ENCODE results near the gene ARHGAP26.
"Not testable (repeated sequence)": the region's sequence is repeated elsewhere in the genome, so short reads cannot be mapped to it uniquely, and the experiment has no call there.

Gene ARHGAP26

GRCh38 chr5:142947427-142947709 lies 177.2 kb downstream of the ARHGAP26 start:
- Histone ChIP-seq H3K27ac (ENCODE audit: low read depth in 2 of 2, low read length in 2 of 2) (no peak overlapping the region), H3K36me3 (ENCODE audit: control insufficient read depth in 2 of 2, insufficient read depth in 2 of 2, low read length in 2 of 2) (no peaks in the 10 kb centered on the region), H3K27me3 (ENCODE audit: control insufficient read depth in 2 of 2, insufficient read depth in 2 of 2, low read length in 2 of 2) (no peaks in the 10 kb centered on the region), H3K9me3 (ENCODE audit: control insufficient read depth in 2 of 2, low read length in 2 of 2) (no peaks in the 10 kb centered on the region), H3K4me1 (ENCODE audit: control insufficient read depth in 2 of 2, insufficient read depth in 2 of 2, low read length in 2 of 2) (no peaks in the 10 kb centered on the region), H3K9ac (ENCODE audit: low read depth in 1 of 2, low read length in 2 of 2) (no peak overlapping the region), H3K4me3 (ENCODE audit: low read length in 2 of 2) (no peak overlapping the region)

GRCh38 chr5:142952229-142952628 lies 182.1 kb downstream of the ARHGAP26 start:
- Histone ChIP-seq H3K4me1 (ENCODE audit: control insufficient read depth in 2 of 2, insufficient read depth in 2 of 2, low read length in 2 of 2) (no peaks in the 10 kb centered on the region), H3K9ac (ENCODE audit: low read depth in 1 of 2, low read length in 2 of 2) (no peak overlapping the region), H3K4me3 (ENCODE audit: low read length in 2 of 2) (no peak overlapping the region), H3K36me3 (ENCODE audit: control insufficient read depth in 2 of 2, insufficient read depth in 2 of 2, low read length in 2 of 2) (no peaks in the 10 kb centered on the region), H3K27me3 (ENCODE audit: control insufficient read depth in 2 of 2, insufficient read depth in 2 of 2, low read length in 2 of 2) (no peaks in the 10 kb centered on the region), H3K27ac (ENCODE audit: low read depth in 2 of 2, low read length in 2 of 2) (no peak overlapping the region), H3K9me3 (ENCODE audit: control insufficient read depth in 2 of 2, low read length in 2 of 2) (no peaks in the 10 kb centered on the region)

GRCh38 chr5:142952871-142953270 lies 182.7 kb downstream of the ARHGAP26 start:
- H3K9me3 ChIP-seq (ENCODE audit: control insufficient read depth in 2 of 2, low read length in 2 of 2); H3K27ac ChIP-seq (ENCODE audit: low read depth in 2 of 2, low read length in 2 of 2); H3K27me3 ChIP-seq (ENCODE audit: control insufficient read depth in 2 of 2, insufficient read depth in 2 of 2, low read length in 2 of 2); H3K4me1 ChIP-seq (ENCODE audit: control insufficient read depth in 2 of 2, insufficient read depth in 2 of 2, low read length in 2 of 2); H3K36me3 ChIP-seq (ENCODE audit: control insufficient read depth in 2 of 2, insufficient read depth in 2 of 2, low read length in 2 of 2); H3K9ac ChIP-seq (ENCODE audit: low read depth in 1 of 2, low read length in 2 of 2); H3K4me3 ChIP-seq (ENCODE audit: low read length in 2 of 2): not testable (repeated sequence)

- no peaks in the 10 kb centered on the region for H3K36me3 ChIP-seq (ENCODE audit: control insufficient read depth in 2 of 2, insufficient read depth in 2 of 2, low read length in 2 of 2)
- no peaks in the 10 kb centered on the region for H3K4me1 ChIP-seq (ENCODE audit: control insufficient read depth in 2 of 2, insufficient read depth in 2 of 2, low read length in 2 of 2)
- no peak overlapping the region for H3K4me3 ChIP-seq (ENCODE audit: low read length in 2 of 2)
- H3K9ac ChIP-seq (ENCODE audit: low read depth in 1 of 2, low read length in 2 of 2): no peak overlapping the region
- no peaks in the 10 kb centered on the region for H3K27me3 ChIP-seq (ENCODE audit: control insufficient read depth in 2 of 2, insufficient read depth in 2 of 2, low read length in 2 of 2)
- no peaks in the 10 kb centered on the region for H3K9me3 ChIP-seq (ENCODE audit: control insufficient read depth in 2 of 2, low read length in 2 of 2)
- H3K27ac ChIP-seq (ENCODE audit: low read depth in 2 of 2, low read length in 2 of 2): no peak overlapping the region
Observed at GRCh38 chr5:142954455-142954854, 184.3 kb downstream of the ARHGAP26 start.

- H3K27ac ChIP-seq (ENCODE audit: low read depth in 2 of 2, low read length in 2 of 2): no peak overlapping the region
- no peaks in the 10 kb centered on the region for H3K4me1 ChIP-seq (ENCODE audit: control insufficient read depth in 2 of 2, insufficient read depth in 2 of 2, low read length in 2 of 2)
- H3K4me3 ChIP-seq (ENCODE audit: low read length in 2 of 2): no peak overlapping the region
- no peaks in the 10 kb centered on the region for H3K27me3 ChIP-seq (ENCODE audit: control insufficient read depth in 2 of 2, insufficient read depth in 2 of 2, low read length in 2 of 2)
- no peak overlapping the region for H3K9ac ChIP-seq (ENCODE audit: low read depth in 1 of 2, low read length in 2 of 2)
- H3K36me3 ChIP-seq (ENCODE audit: control insufficient read depth in 2 of 2, insufficient read depth in 2 of 2, low read length in 2 of 2): no peaks in the 10 kb centered on the region
- H3K9me3 ChIP-seq (ENCODE audit: control insufficient read depth in 2 of 2, low read length in 2 of 2): no peaks in the 10 kb centered on the region
Observed at GRCh38 chr5:142955628-142956027, 185.5 kb downstream of the ARHGAP26 start.

GRCh38 chr5:142957528-142957927 lies 187.4 kb downstream of the ARHGAP26 start:
- H3K4me1 ChIP-seq (ENCODE audit: control insufficient read depth in 2 of 2, insufficient read depth in 2 of 2, low read length in 2 of 2): no peaks in the 10 kb centered on the region
- H3K4me3 ChIP-seq (ENCODE audit: low read length in 2 of 2): no peak overlapping the region
- no peak overlapping the region for H3K27ac ChIP-seq (ENCODE audit: low read depth in 2 of 2, low read length in 2 of 2)
- H3K36me3 ChIP-seq (ENCODE audit: control insufficient read depth in 2 of 2, insufficient read depth in 2 of 2, low read length in 2 of 2): no peaks in the 10 kb centered on the region
- no peaks in the 10 kb centered on the region for H3K9me3 ChIP-seq (ENCODE audit: control insufficient read depth in 2 of 2, low read length in 2 of 2)
- no peak overlapping the region for H3K9ac ChIP-seq (ENCODE audit: low read depth in 1 of 2, low read length in 2 of 2)
- H3K27me3 ChIP-seq (ENCODE audit: control insufficient read depth in 2 of 2, insufficient read depth in 2 of 2, low read length in 2 of 2): no peaks in the 10 kb centered on the region

- Histone ChIP-seq H3K9me3 (ENCODE audit: control insufficient read depth in 2 of 2, low read length in 2 of 2) (no peaks in the 10 kb centered on the region), H3K36me3 (ENCODE audit: control insufficient read depth in 2 of 2, insufficient read depth in 2 of 2, low read length in 2 of 2) (no peaks in the 10 kb centered on the region), H3K4me3 (ENCODE audit: low read length in 2 of 2) (no peak overlapping the region), H3K9ac (ENCODE audit: low read depth in 1 of 2, low read length in 2 of 2) (no peak overlapping the region), H3K27ac (ENCODE audit: low read depth in 2 of 2, low read length in 2 of 2) (no peak overlapping the region), H3K27me3 (ENCODE audit: control insufficient read depth in 2 of 2, insufficient read depth in 2 of 2, low read length in 2 of 2) (no peaks in the 10 kb centered on the region), H3K4me1 (ENCODE audit: control insufficient read depth in 2 of 2, insufficient read depth in 2 of 2, low read length in 2 of 2) (no peaks in the 10 kb centered on the region)
Observed at GRCh38 chr5:142958944-142959682, 188.9 kb downstream of the ARHGAP26 start.

- no peaks in the 10 kb centered on the region for H3K36me3 ChIP-seq (ENCODE audit: control insufficient read depth in 2 of 2, insufficient read depth in 2 of 2, low read length in 2 of 2)
- H3K27me3 ChIP-seq (ENCODE audit: control insufficient read depth in 2 of 2, insufficient read depth in 2 of 2, low read length in 2 of 2): no peaks in the 10 kb centered on the region
- H3K4me1 ChIP-seq (ENCODE audit: control insufficient read depth in 2 of 2, insufficient read depth in 2 of 2, low read length in 2 of 2): no peaks in the 10 kb centered on the region
- no peak overlapping the region for H3K9ac ChIP-seq (ENCODE audit: low read depth in 1 of 2, low read length in 2 of 2)
- no peak overlapping the region for H3K27ac ChIP-seq (ENCODE audit: low read depth in 2 of 2, low read length in 2 of 2)
- H3K4me3 ChIP-seq (ENCODE audit: low read length in 2 of 2): no peak overlapping the region
- H3K9me3 ChIP-seq (ENCODE audit: control insufficient read depth in 2 of 2, low read length in 2 of 2): no peaks in the 10 kb centered on the region
Observed at GRCh38 chr5:142959683-142960657, 189.8 kb downstream of the ARHGAP26 start.

- Histone ChIP-seq H3K4me1 (ENCODE audit: control insufficient read depth in 2 of 2, insufficient read depth in 2 of 2, low read length in 2 of 2) (peaks cover 0 to 3% of the 10 kb centered on the region in 2 donors), H3K4me3 (ENCODE audit: low read length in 2 of 2) (no peak overlapping the region), H3K9ac (ENCODE audit: low read depth in 1 of 2, low read length in 2 of 2) (no peak overlapping the region)
Observed at GRCh38 chr5:142961440-142962173, 191.4 kb downstream of the ARHGAP26 start.

GRCh38 chr5:142962174-142962533 lies 192.0 kb downstream of the ARHGAP26 start:
- Histone ChIP-seq H3K9me3 (ENCODE audit: control insufficient read depth in 2 of 2, low read length in 2 of 2) (no peaks in the 10 kb centered on the region), H3K27me3 (ENCODE audit: control insufficient read depth in 2 of 2, insufficient read depth in 2 of 2, low read length in 2 of 2) (no peaks in the 10 kb centered on the region), H3K36me3 (ENCODE audit: control insufficient read depth in 2 of 2, insufficient read depth in 2 of 2, low read length in 2 of 2) (no peaks in the 10 kb centered on the region), H3K9ac (ENCODE audit: low read depth in 1 of 2, low read length in 2 of 2) (no peak overlapping the region), H3K4me1 (ENCODE audit: control insufficient read depth in 2 of 2, insufficient read depth in 2 of 2, low read length in 2 of 2) (peaks cover 0 to 3% of the 10 kb centered on the region in 2 donors), H3K27ac (ENCODE audit: low read depth in 2 of 2, low read length in 2 of 2) (no peak overlapping the region), H3K4me3 (ENCODE audit: low read length in 2 of 2) (no peak overlapping the region)

More at GRCh38 chr5:142961440-142962173, 191.4 kb downstream of the ARHGAP26 start:
- no peak overlapping the region for H3K27ac ChIP-seq (ENCODE audit: low read depth in 2 of 2, low read length in 2 of 2)
- no peaks in the 10 kb centered on the region for H3K27me3 ChIP-seq (ENCODE audit: control insufficient read depth in 2 of 2, insufficient read depth in 2 of 2, low read length in 2 of 2)
- H3K9me3 ChIP-seq (ENCODE audit: control insufficient read depth in 2 of 2, low read length in 2 of 2): no peaks in the 10 kb centered on the region
- no peaks in the 10 kb centered on the region for H3K36me3 ChIP-seq (ENCODE audit: control insufficient read depth in 2 of 2, insufficient read depth in 2 of 2, low read length in 2 of 2)

Measured in mucosa of rectum (tissue), 2 donors.